ENCODE results near the gene GNAZ.

Gene GNAZ

DNA sequence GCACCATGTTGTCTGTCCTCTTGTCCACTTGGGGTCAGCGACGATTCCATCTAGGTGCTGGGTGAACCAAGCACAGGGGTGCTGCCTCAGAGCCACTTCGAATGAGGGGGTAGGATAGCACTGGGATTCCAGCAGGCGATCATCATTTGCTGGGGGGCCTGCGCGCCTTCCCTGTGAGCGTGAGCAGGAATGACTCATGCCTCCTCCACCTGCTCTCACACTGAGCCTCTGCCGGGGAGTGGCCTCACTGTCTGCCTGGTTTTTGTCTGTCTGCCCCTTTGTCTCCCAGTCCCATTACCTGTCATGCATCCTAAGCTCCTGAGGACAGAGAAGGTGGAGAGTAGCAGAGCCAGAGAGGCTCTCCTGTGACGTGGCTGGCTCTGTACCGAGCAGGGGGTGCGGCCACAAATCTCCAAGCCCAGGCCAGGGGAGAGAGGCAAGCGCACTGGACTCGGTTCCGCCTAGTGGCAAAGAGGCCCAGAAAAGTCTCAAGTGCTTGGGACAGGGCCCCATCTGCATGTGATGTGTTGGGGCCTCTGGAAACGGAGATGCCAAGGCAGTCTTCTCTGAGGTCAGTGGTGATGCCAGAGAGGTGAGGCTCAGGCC is 40.7 kb downstream of the GNAZ start:
- Mint-ChIP-seq H3K4me3 (no peak overlapping the region), H3K27ac (no peak overlapping the region), H3K36me3 (no peaks in the 10 kb centered on the region), H3K9me3 (no peaks in the 10 kb centered on the region), H3K27me3 (no peaks in the 10 kb centered on the region), H3K4me1 (no peaks in the 10 kb centered on the region)

DNA sequence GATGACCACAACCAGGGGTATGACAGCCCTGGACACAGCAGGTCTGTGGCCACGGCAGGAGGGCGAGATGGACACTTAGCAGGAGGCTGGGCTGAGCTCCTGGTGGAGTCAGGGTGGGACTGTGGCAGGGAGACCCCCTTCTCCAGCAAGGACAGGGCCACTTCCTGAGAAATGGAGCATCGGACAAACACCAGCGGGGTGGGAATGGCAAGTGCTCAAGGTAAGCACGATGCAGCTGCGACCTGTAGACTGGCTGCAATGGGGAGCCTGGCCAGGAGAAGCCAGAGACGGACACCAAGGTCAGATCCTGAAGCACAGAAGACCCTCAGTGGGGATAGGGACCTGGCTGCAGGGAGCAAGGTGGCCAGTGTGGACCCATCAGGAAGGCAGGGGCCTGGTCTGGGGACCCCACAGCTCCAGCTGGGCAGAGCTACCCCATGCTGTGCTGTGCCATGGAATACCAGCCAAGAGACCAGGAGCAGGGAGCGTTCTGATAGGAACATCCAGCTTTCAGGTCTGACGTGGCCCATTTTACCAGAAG is 42.2 kb downstream of the GNAZ start:
- H3K36me3 Mint-ChIP-seq = no peaks in the 10 kb centered on the region
- no peak overlapping the region for H3K27ac Mint-ChIP-seq
- no peaks in the 10 kb centered on the region for H3K4me1 Mint-ChIP-seq
- H3K9me3 Mint-ChIP-seq = no peaks in the 10 kb centered on the region
- H3K4me3 Mint-ChIP-seq = no peak overlapping the region
- no peaks in the 10 kb centered on the region for H3K27me3 Mint-ChIP-seq

DNA sequence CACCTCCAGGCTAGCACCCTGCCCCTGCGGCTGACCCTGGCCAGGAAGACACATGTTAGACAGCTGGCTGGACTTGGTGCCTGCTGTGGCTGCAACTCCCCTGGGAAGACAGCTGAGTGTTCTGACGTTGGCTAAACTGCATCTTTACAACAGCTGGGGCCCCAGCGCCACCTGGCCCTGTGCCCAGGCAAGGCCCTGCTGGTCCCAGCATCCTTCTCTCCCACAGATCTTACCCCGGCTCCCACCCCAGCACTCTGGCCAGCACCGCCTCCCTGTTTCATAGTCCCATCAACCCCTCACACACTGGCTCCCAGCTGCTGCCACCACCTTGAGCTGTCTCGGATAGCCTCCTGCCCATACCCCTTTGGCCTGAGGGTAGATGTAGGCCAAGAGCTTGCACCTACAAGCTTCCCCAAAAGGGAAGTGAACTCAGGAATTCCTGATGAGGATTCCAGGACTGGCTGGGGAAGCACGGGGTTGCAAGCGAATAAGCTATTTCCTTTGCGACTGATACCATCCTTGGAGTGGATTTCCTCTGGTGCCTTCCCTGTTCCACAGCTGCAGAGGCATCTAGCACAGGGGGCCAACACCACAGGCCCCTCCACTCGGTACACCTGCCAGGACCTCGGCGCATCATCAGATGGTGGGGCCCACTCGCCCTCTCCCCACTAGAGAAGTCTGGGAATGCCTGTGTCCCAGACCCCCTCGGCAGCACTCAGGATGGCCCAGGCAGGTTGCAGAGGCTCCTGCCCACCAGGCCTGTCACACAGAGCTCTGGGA is 42.9 kb downstream of the GNAZ start:
- H3K36me3 Mint-ChIP-seq = no peaks in the 10 kb centered on the region
- no peaks in the 10 kb centered on the region for H3K4me1 Mint-ChIP-seq
- H3K27me3 Mint-ChIP-seq = no peaks in the 10 kb centered on the region
- H3K9me3 Mint-ChIP-seq = no peaks in the 10 kb centered on the region
- no peak overlapping the region for H3K4me3 Mint-ChIP-seq
- H3K27ac Mint-ChIP-seq = no peak overlapping the region

DNA sequence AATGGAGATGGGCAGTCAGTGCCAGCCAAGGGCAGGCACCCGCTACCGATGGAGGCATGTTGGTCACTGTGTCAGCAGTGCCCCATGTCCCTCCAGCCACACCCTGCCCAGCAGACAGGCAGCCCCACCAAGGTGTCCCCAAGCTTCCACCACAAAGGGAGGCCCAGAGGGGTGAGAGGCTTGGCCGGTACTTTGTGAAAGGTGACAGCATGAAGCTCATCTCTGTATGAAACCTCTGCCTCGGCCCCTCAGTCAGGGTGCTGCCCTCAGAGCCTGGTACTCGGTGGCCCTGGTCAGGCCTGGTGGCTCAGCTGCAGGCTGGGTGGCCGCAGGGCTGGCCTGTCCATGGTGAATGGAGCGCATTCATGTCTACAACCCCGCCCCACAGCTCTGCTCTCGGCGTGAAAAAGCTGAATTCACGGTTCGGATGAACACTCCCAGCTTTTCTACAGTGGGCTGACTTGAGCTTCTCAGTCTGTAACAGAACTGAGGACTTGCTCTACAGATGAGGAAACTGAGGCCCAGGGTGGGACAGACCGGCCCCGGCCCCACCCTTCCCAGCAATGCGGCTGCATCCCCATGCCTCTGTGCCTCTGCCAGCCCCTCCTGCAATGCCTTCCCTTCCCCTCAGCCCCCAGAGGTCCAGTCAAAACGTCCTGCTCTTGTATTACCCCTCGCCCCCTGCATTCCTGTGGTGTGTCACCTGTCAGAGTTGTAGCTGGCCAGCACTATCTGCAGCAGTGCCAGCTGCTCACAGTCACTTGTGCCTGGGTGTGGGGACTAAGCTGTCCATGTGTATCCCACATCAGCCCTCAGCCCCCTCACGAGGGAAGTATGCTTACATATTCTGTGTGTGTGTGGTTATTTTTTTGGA is 43.8 kb downstream of the GNAZ start:
- no peaks in the 10 kb centered on the region for H3K9me3 Mint-ChIP-seq
- no peak overlapping the region for H3K27ac Mint-ChIP-seq
- no peak overlapping the region for H3K4me3 Mint-ChIP-seq
- H3K36me3 Mint-ChIP-seq = no peaks in the 10 kb centered on the region
- no peaks in the 10 kb centered on the region for H3K27me3 Mint-ChIP-seq
- peaks cover under 1% of the 10 kb centered on the region for H3K4me1 Mint-ChIP-seq

- Mint-ChIP-seq H3K36me3 (no peaks in the 10 kb centered on the region), H3K4me1 (peaks cover 6% of the 10 kb centered on the region), H3K27ac (no peak overlapping the region), H3K27me3 (no peaks in the 10 kb centered on the region), H3K9me3 (no peaks in the 10 kb centered on the region), H3K4me3 (no peak overlapping the region)
Observed at GRCh38 chr22:23114721-23115020, 44.4 kb downstream of the GNAZ start.

DNA sequence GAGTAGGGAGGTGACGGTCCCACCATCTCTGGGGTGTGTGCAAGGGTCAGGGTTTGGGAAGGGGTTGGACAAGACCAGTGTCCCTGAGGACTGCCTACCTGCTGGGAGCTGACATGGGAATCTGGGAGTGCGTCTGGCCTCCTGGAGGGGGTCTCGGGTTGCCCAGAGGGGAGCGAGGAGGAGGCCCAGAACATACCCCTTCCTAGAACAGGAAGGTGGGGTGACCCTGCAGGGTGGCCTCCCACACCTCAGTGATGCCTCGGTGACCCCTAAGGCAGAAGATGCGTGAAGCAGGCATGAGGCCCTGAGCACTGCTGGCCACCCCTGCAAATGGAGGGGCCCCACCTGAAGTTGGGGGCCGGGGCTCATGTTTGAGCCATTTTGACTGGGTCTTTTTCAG is 45.0 kb downstream of the GNAZ start:
- H3K27me3 Mint-ChIP-seq = no peaks in the 10 kb centered on the region
- H3K9me3 Mint-ChIP-seq = no peaks in the 10 kb centered on the region
- H3K4me1 Mint-ChIP-seq = peaks cover 10% of the 10 kb centered on the region
- H3K27ac Mint-ChIP-seq = no peak overlapping the region
- no peak overlapping the region for H3K4me3 Mint-ChIP-seq
- H3K36me3 Mint-ChIP-seq = no peaks in the 10 kb centered on the region

DNA sequence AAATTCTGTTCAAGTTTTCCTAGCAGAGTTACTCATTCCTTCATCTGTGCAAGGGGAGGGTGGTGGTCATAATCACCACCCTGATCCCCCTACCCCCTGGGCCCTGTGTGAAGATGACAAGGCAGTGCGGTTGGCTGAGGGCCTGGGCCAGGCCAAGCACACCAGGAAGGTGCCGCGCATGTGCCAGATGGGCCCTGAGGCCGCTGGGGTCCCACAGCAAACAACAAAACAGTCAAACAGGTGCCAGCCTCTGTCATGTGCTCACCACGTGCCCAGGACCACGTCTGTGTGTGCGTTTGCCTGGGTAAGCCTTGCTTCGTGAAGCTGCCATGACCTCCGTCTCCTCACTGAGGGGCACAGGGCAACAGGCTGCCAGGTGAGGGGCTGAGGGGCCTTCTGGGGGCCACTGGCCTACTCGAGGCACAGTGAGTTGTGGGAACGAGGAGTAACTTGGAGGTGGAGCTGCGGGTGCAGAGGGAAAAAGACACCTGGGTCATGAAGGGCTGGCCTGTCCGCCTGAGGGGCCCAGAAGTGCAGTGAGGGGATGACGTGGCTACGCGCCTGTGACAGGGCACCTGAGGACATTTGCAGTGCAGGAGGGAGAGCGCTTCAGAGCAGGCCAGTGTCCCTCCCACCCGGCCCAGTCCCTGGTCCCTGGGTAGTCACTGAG is 45.6 kb downstream of the GNAZ start:
- H3K4me3 Mint-ChIP-seq = no peak overlapping the region
- H3K36me3 Mint-ChIP-seq = no peaks in the 10 kb centered on the region
- no peaks in the 10 kb centered on the region for H3K9me3 Mint-ChIP-seq
- H3K4me1 Mint-ChIP-seq = peaks cover 15% of the 10 kb centered on the region
- no peaks in the 10 kb centered on the region for H3K27me3 Mint-ChIP-seq
- H3K27ac Mint-ChIP-seq = no peak overlapping the region

GRCh38 chr22:23116506-23117263 is 46.4 kb downstream of the GNAZ start:
- H3K4me3 Mint-ChIP-seq = no peak overlapping the region
- no peaks in the 10 kb centered on the region for H3K27me3 Mint-ChIP-seq
- peaks cover 15% of the 10 kb centered on the region for H3K4me1 Mint-ChIP-seq
- no peak overlapping the region for H3K27ac Mint-ChIP-seq
- no peaks in the 10 kb centered on the region for H3K9me3 Mint-ChIP-seq
- no peaks in the 10 kb centered on the region for H3K36me3 Mint-ChIP-seq

GRCh38 chr22:23117275-23117674 is 47.0 kb downstream of the GNAZ start:
- Mint-ChIP-seq H3K36me3 (no peaks in the 10 kb centered on the region), H3K9me3 (no peaks in the 10 kb centered on the region), H3K27ac (no peak overlapping the region), H3K4me1 (peaks cover 15% of the 10 kb centered on the region), H3K27me3 (no peaks in the 10 kb centered on the region), H3K4me3 (no peak overlapping the region)

DNA sequence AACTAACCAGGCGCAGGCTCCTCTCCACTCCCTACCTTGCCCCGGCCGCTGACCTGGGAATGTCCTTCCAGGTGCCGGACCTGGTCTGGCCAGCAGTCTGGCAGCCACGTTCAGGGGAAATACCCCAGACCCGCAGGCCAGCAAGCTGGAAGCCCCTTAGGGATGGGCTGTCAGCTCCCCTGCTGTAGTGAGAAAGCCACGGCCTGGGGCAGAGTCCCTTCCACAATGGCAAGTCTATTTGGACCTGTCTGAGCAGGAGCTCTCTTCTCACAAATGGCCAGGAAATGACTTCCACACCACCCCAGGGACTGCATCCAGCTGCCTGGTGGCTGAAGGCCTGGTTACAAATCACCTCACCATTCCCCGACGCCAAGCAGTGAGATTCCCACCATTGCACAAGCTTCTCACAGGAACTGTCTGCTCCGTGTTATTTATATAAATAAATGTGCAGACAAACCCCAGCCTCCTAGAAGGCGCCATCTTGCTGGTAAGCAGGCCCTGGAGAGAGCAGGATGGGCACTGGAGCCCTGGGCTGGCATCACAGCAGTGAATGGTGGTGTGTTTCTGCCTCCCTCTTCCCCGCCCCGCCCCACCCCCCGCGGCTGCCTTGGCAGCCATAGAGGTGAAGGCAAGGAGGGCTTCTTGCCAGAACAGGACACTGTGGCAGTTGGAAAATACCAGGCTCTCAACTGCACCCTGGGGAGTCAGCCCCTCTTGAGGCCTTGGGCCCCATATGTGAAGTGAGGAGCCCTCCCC is 47.8 kb downstream of the GNAZ start:
- no peaks in the 10 kb centered on the region for H3K9me3 Mint-ChIP-seq
- H3K4me3 Mint-ChIP-seq = no peak overlapping the region
- no peak overlapping the region for H3K27ac Mint-ChIP-seq
- no peaks in the 10 kb centered on the region for H3K27me3 Mint-ChIP-seq
- H3K36me3 Mint-ChIP-seq = no peaks in the 10 kb centered on the region
- peaks cover 15% of the 10 kb centered on the region for H3K4me1 Mint-ChIP-seq

DNA sequence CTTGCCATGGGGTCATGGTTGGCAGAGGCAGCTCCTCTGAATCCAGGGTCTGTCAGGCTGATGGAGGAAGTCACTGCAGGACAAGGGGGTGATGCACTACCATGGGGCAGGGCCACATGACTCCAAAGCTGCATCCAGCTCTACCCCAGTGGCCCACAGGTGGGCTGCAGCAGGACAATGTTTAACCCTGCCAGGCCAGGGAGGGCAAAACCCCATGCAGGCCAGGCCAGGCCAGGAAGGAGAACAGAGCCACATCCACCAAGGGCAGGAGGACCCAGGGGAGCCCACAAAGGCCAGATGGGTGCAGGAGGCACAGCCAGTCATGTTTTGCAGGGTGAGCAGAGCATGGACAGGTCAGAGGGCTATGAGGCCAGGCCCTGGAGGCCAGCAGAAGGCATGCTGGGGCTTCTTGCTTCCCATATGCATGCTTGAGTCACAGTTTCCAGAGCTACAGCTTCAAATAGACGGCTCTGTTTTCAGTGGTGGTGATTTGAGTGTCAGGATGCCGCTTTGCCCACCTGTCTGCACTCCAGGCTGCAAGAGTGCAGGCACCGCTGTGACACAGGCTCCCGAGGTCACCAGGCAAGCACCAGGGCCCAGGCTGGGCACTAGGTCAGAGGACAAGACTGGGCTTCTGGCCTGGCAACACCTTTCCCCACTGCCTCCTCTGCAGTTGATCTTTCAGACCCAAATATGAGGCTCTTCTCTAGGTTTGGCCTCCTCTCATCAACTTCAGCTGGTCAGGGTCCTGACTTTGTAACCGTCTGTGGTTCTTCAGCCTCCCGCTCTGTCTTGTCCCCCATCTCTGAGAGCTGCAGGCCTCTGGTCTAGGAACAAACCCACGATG is 48.6 kb downstream of the GNAZ start:
- Mint-ChIP-seq H3K4me1 (peaks cover 15% of the 10 kb centered on the region), H3K27me3 (no peaks in the 10 kb centered on the region), H3K4me3 (peak overlapping the region; percentile 69), H3K27ac (peak overlapping the region; percentile 96), H3K9me3 (no peaks in the 10 kb centered on the region), H3K36me3 (no peaks in the 10 kb centered on the region)

DNA sequence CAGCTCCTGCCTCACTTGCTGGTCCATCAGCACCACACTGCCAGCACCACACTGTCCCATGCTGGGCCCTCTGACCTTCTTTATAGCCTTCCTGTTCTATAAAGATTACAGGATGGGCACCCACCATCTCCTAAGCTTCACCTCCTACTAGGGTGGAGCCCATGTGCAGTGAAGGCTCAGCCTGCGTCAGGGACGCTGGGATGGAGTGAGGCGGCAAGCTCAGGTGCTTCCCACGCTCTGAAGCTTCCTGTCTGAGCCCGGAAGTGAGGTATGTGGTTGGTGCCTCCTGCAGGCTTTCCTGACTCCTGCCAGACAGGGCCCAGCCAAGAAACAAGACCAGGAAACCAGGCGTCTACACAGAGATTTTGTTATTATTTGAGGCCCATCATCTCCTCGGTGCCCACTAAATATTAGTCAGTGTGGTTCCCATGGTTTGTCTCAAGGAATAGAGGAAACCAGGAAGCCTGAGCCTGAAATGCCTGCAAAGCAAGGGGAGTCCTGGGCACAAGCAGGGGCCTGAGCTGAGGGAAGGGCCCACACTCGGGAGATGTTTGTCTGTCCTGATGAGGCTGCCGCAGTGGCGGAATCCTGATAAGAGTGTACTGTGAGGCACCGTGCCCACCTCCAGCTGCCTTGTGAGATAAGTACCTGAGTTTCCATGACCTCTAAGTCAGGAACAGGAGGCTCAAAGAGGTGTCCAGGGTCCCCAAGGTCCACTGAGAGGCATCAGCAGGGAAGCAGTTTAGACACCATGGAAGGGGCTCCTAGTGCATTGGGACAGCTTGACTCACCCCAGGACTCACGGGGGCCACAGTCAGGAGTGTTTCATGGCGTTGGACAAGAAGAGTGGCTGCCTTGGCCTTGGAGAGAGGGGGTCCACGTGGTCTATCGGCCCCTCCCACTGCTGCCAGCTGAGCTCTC is 49.4 kb downstream of the GNAZ start:
- H3K4me3 Mint-ChIP-seq = peak overlapping the region; percentile 69
- no peaks in the 10 kb centered on the region for H3K9me3 Mint-ChIP-seq
- no peaks in the 10 kb centered on the region for H3K36me3 Mint-ChIP-seq
- H3K27ac Mint-ChIP-seq = peak overlapping the region; percentile 96
- H3K4me1 Mint-ChIP-seq = peaks cover 15% of the 10 kb centered on the region
- no peaks in the 10 kb centered on the region for H3K27me3 Mint-ChIP-seq

DNA sequence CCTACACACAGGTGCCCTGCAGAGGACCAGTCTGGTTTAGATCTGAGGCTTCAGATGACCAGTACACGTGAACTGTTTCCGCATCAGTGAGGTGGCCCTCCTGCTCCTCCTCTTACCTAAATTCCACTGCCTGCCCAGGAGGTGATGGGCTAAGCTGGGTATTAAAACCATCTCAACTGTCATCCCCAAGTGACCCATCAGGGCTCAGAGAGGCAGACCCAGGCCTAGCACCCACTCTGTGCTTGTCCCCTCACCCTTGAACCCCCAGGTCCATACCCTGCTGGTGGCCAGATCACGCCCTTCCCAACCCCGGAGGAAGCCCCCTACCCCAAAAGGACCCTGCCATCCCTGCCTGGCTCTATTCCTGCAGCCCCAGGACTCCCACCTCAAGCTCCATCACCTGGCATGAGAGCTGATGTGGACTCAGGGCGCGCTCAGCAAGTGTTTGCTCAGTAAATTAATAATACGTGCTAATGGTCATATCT is 50.1 kb downstream of the GNAZ start:
- no peaks in the 10 kb centered on the region for H3K36me3 Mint-ChIP-seq
- H3K27me3 Mint-ChIP-seq = no peaks in the 10 kb centered on the region
- peaks cover 15% of the 10 kb centered on the region for H3K4me1 Mint-ChIP-seq
- peak overlapping the region; percentile 65 for H3K27ac Mint-ChIP-seq
- H3K9me3 Mint-ChIP-seq = no peaks in the 10 kb centered on the region
- H3K4me3 Mint-ChIP-seq = no peak overlapping the region
